ENCODE data around the gene SLC35G6. TPM values are rescaled to one million over a fixed set of nuclear protein-coding genes. Genes with fewer than 3 reads are reported as not detected.
"Not testable (repeated sequence)": the region's sequence is repeated elsewhere in the genome, so short reads cannot be mapped to it uniquely, and the experiment has no call there.

Gene SLC35G6
- not detected in 2 replicates for total RNA-seq (2014; rRNA removed)
- percentile 19 among the genes with signal in this experiment for Bru-seq, nascent RNA
- BruChase-seq, experiment 1, labeled RNA remaining after a 6-hour chase: not detected
- BruChase-seq, experiment 2, labeled RNA remaining after a 2-hour chase: not detected
- long read RNA-seq: 0 reads

DNA sequence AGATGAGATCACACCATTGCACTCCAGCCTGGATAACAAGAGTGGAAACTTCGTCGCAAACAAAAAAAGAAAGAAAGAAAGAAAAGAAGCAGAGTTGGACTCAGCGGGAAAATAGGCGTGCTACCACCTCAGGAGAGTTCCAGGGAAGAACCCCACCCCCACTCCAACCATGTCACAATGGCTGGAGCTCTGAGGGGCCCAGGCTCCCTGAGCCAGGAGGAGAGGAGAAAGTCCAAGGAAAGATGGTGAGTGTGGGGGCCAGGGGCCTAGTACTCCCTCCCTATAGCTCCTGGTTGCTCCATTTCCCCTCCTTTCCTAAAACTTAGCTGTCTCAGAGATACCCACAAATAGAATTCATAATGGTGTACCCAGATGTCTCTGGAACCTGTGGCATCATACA lies at the start of gene SLC35G6:
Gene SLC35G6, plus strand, starts transcription at position 172 of the 400 bp plus-strand sequence. Its CDS starts 71 bp downstream, at position 243.
- ATAC-seq; H3K4me3 ChIP-seq (ENCODE audit: low read length); CTCF ChIA-PET; H3K36me3 ChIP-seq (ENCODE audit: low read depth, low read length); H2AFZ ChIP-seq (ENCODE audit: low read length); POLR2A ChIA-PET (ENCODE audit: unreplicated experiment); DNase-seq; H3K27me3 ChIP-seq (ENCODE audit: low read length); H3K9me2 ChIP-seq (replicated peaks; ENCODE audit: low read length); H3F3A ChIP-seq (ENCODE audit: low read length, unreplicated experiment); H3K27ac ChIP-seq (ENCODE audit: low read length); BruUV-seq (replicated peaks); H3K9me3 ChIP-seq (ENCODE audit: low read length): not testable (repeated sequence)
- Histone ChIP-seq H4K20me1 (ENCODE audit: low read length) (peaks cover 11% of the 10 kb centered on the region), H3K4me1 (ENCODE audit: insufficient read depth, low read length) (peaks cover 35% of the 10 kb centered on the region), H3K4me2 (ENCODE audit: low read length) (peak within 1 kb of the TSS; percentile 95), H3K9ac (ENCODE audit: low read length) (peak within 1 kb of the TSS; percentile 80; the same call in 1 of the 2 replicates), H3K79me2 (ENCODE audit: low read length) (peaks cover 59% of the 10 kb centered on the region)
- intact Hi-C loops (cut with micrococcal nuclease): loop anchor here (5.0 kb wide), 1 partner anchor 219 kb away; the partner anchor contains the start of gene CLDN7

DNA sequence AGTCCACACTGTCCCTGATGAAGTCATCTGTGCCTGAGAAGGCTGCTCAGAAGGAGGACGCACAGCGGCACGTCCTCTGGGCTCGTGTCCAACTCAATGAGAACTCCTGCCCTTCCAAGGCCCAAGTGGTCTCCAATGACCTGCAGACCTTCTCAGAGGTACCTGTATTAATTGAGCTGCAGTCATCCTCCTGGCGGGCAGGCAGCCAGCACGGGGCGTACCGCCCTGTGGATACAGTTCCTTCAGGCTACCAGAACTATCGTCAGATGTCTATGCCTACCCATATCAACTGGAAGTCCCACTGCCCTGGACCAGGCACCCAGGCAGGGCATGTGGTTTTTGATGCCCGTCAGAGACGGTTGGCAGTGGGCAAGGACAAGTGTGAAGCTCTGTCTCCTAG lies 49.0 kb upstream of the SLC35G6 start:
- no peak for DNase-seq
- intact Hi-C loops (cut with micrococcal nuclease): no loop called here
- H2AFZ ChIP-seq (ENCODE audit: low read length): no peak overlapping the region
- no peak overlapping the region for H3K9ac ChIP-seq (ENCODE audit: low read length)
- 0 out of 2 replicates have a peak, but pooled peaks cover 5% of the 10 kb centered on the region for H3K79me2 ChIP-seq (ENCODE audit: low read length)
- no TSS peak for BruUV-seq (replicated peaks)
- 0 out of 2 replicates have a peak, but pooled peaks cover 4% of the 10 kb centered on the region for H3K4me1 ChIP-seq (ENCODE audit: insufficient read depth, low read length)
- no peaks in the 10 kb centered on the region for H3K9me3 ChIP-seq (ENCODE audit: low read length)
- no peaks in the 10 kb centered on the region for H3K9me2 ChIP-seq (replicated peaks; ENCODE audit: low read length)
- no peaks in the 10 kb centered on the region for H3K36me3 ChIP-seq (ENCODE audit: low read depth, low read length)
- no peaks in the 10 kb centered on the region for H4K20me1 ChIP-seq (ENCODE audit: low read length)
- ATAC-seq: no peak
- ChIA-PET CTCF (no interaction called here), POLR2A (ENCODE audit: unreplicated experiment) (interaction anchor here (0.7 kb wide), 1 partner anchor 103 kb away, joined by 3 read pairs; no protein-coding TSS in a partner anchor)
- H3F3A ChIP-seq (ENCODE audit: low read length, unreplicated experiment): no peaks in the 10 kb centered on the region
- H3K27me3 ChIP-seq (ENCODE audit: low read length): no peaks in the 10 kb centered on the region
- H3K27ac ChIP-seq (ENCODE audit: low read length): no peak overlapping the region
- TF ChIP-seq, protein P1, sequence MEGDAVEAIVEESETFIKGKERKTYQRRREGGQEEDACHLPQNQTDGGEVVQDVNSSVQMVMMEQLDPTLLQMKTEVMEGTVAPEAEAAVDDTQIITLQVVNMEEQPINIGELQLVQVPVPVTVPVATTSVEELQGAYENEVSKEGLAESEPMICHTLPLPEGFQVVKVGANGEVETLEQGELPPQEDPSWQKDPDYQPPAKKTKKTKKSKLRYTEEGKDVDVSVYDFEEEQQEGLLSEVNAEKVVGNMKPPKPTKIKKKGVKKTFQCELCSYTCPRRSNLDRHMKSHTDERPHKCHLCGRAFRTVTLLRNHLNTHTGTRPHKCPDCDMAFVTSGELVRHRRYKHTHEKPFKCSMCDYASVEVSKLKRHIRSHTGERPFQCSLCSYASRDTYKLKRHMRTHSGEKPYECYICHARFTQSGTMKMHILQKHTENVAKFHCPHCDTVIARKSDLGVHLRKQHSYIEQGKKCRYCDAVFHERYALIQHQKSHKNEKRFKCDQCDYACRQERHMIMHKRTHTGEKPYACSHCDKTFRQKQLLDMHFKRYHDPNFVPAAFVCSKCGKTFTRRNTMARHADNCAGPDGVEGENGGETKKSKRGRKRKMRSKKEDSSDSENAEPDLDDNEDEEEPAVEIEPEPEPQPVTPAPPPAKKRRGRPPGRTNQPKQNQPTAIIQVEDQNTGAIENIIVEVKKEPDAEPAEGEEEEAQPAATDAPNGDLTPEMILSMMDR (conservative IDR thresholded peaks at IDR 0.05; ENCODE audit: low read depth, low read length): no peak
- no peak for TF ChIP-seq EZH2phosphoT487 (IDR thresholded peaks at IDR 0.05; ENCODE audit: borderline replicate concordance, low read length)
- no peak for TF ChIP-seq EZH2 (IDR thresholded peaks at IDR 0.05; ENCODE audit: low read length, unreplicated experiment)
- no peak overlapping the region for H3K4me3 ChIP-seq (ENCODE audit: low read length)
- H3K4me2 ChIP-seq (ENCODE audit: low read length): no peak overlapping the region

DNA sequence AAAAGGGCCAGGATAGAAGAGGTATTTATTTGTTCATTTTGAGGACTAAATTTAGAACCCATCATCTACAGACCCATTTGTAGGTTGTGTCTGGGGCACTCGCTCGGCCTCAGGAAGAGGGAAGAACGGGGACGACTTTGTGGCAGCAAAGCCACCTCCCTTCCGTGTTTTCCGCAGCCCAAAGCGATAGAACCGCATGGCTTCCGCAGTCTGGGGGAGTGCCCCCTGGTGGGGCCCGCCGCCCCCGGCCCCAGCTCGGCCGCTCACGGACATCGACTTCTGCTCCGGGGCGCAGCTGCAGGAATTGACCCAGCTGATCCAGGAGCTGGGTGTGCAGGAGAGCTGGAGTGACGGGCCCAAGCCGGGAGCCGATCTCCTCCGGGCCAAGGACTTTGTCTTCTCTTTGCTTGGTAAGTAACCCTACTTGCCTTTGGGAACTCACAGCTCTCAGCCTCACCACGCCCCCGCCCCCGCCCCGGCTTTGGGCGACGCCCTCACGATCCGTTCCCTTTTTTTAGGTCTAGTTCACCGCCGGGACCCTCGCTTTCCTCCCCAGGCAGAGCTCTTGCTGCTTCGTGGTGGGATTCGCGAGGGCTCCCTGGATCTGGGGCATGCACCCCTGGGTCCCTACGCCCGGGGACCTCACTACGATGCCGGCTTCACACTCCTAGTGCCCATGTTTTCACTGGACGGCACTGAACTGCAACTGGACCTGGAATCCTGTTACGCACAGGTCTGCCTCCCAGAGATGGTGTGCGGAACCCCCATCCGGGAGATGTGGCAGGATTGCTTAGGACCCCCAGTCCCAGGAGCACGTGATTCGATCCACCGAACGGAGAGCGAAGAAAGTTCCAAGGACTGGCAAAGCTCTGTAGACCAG lies 45.3 kb upstream of the SLC35G6 start:
- Histone ChIP-seq H3K9ac (ENCODE audit: low read length) (peak overlapping the region; percentile 70), H2AFZ (ENCODE audit: low read length) (peak overlapping the region; percentile 46), H4K20me1 (ENCODE audit: low read length) (no peaks in the 10 kb centered on the region), H3K4me3 (ENCODE audit: low read length) (peak overlapping the region; percentile 71), H3K27ac (ENCODE audit: low read length) (peak overlapping the region; percentile 40), H3K9me2 (replicated peaks; ENCODE audit: low read length) (no peaks in the 10 kb centered on the region), H3K9me3 (ENCODE audit: low read length) (no peaks in the 10 kb centered on the region), H3K36me3 (ENCODE audit: low read depth, low read length) (no peaks in the 10 kb centered on the region), H3K79me2 (ENCODE audit: low read length) (0 out of 2 replicates have a peak, but pooled peaks cover 5% of the 10 kb centered on the region), H3K4me1 (ENCODE audit: insufficient read depth, low read length) (peaks cover 4% of the 10 kb centered on the region; the same call in 1 of the 2 replicates), H3K4me2 (ENCODE audit: low read length) (peak overlapping the region; percentile 85), H3F3A (ENCODE audit: low read length, unreplicated experiment) (no peaks in the 10 kb centered on the region), H3K27me3 (ENCODE audit: low read length) (no peaks in the 10 kb centered on the region)
- intact Hi-C loops (cut with micrococcal nuclease): loop anchor here (1.0 to 5.0 kb wide), 4 partner anchors 32 to 251 kb away; partner anchors contain the start of genes KCTD11, POLR2A, TMEM256 and TP53
- TSS peak; percentile 70 for BruUV-seq (replicated peaks)
- POLR2A ChIA-PET (ENCODE audit: unreplicated experiment): interaction anchor here (0.6 kb wide), 2 partner anchors 33 to 125 kb away, joined by 3 to 6 read pairs; no protein-coding TSS in a partner anchor
- DNase-seq: peak; percentile 38
- CTCF ChIA-PET: interaction anchor here (1.0 to 1.7 kb wide), 3 partner anchors 42 to 125 kb away, joined by 3 to 6 read pairs (median 6); no protein-coding TSS in a partner anchor
- TF ChIP-seq EZH2phosphoT487 (IDR thresholded peaks at IDR 0.05; ENCODE audit: borderline replicate concordance, low read length): no peak
- TF ChIP-seq, protein P1 (conservative IDR thresholded peaks at IDR 0.05; ENCODE audit: low read depth, low read length): peak; percentile 32; the same call in 1 of the 2 replicates
- peak; percentile 11 for ATAC-seq
